GM21360 (cell line): Measurements from ENCODE around the gene PTPN14.

ENCODE experiments used
- ATAC-seq: cut with Tn5 transposase; IDR thresholded peaks from one replicate; pipeline ENCODE4 v1.9.1; 2021; ENCODE audit warnings: mild to moderate bottlenecking, moderate library complexity; ENCODE audit not compliant: unreplicated experiment

PTPN14 gene

GRCh38 chr1:214458541-214458940 is 92.9 kb downstream of the PTPN14 start:
- ATAC-seq, result no peak

GRCh38 chr1:214455971-214456867 is 95.2 kb downstream of the PTPN14 start:
- no peak for ATAC-seq

GRCh38 chr1:214455479-214455878 is 95.9 kb downstream of the PTPN14 start:
- ATAC-seq, result no peak

- ATAC-seq, result no peak
Measured at GRCh38 chr1:214454569-214455396, 96.6 kb downstream of the PTPN14 start.

- no peak for ATAC-seq
Measured at GRCh38 chr1:214453109-214453722, 98.2 kb downstream of the PTPN14 start.

GRCh38 chr1:214452152-214452784 is 99.1 kb downstream of the PTPN14 start:
- no peak for ATAC-seq

GRCh38 chr1:214451596-214451995 is 99.8 kb downstream of the PTPN14 start:
- no peak for ATAC-seq

- ATAC-seq, result no peak
Measured at GRCh38 chr1:214449371-214449770, 102.0 kb downstream of the PTPN14 start.

- no peak for ATAC-seq
Measured at GRCh38 chr1:214448536-214448935, 102.9 kb downstream of the PTPN14 start.

GRCh38 chr1:214447557-214447871 is 103.9 kb downstream of the PTPN14 start:
- no peak for ATAC-seq

GRCh38 chr1:214446772-214447556 is 104.4 kb downstream of the PTPN14 start:
- no peak for ATAC-seq

- ATAC-seq, result no peak
Measured at GRCh38 chr1:214445831-214446614, 105.4 kb downstream of the PTPN14 start.

- no peak for ATAC-seq
Measured at GRCh38 chr1:214445199-214445598, 106.2 kb downstream of the PTPN14 start.

GRCh38 chr1:214444182-214444939 is 107.0 kb downstream of the PTPN14 start:
- no peak for ATAC-seq

GRCh38 chr1:214441119-214441518 is 110.3 kb downstream of the PTPN14 start:
- ATAC-seq, result no peak

- no peak for ATAC-seq
Measured at GRCh38 chr1:214440219-214440965, 111.0 kb downstream of the PTPN14 start.

GRCh38 chr1:214439352-214440119 is 111.9 kb downstream of the PTPN14 start:
- no peak for ATAC-seq
